Non-pigmented ciliary epithelial cell (primary cell): ENCODE measurements around the gene GALNT16.

Experiments
- DNase-seq: peaks from one replicate; pipeline ENCODE4 v3.0.0-alpha.2; 2010; ENCODE audit warnings: low read depth

The GALNT16 gene

DNA sequence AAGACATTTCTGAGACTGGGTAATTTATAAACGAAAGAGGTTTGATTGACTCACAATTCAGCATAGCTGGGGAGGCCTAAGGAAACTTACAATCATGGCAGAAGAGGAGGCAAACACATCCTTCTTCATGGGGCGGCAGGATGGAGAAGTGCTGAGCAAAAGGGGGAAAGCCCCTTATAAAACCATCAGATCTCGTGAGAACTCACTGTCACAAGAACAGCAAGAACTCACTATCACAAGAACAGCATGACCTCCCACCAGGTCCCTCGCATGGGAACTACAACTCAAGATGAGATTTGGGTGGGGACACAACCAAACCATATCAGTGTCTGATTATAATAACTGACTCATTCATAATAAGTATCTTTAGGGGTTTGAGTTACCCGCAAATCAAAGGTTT, 144.9 kb downstream of the GALNT16 start:
- no peak for DNase-seq

DNA sequence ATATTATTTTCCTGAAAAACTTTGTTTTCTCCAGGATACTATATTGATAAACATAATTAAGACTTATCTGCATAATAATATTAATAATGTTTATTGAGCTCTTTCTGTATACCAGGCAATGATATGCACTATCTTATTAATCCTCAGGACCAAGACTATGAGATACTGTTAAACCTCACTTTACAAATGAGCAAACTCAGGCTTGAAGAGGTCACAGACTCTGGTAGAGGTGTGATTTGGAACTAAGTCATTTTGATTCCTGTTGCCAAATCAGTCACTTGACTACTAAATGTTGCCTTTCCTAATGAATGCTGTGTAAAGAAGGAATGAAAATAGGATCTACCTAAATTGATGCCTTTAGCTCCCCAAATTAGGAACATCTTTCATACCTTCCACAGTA, 145.8 kb downstream of the GALNT16 start:
- DNase-seq = no peak
